Osteoblast (primary cell): ENCODE data around the gene GALC. TPM values are rescaled to one million over a fixed set of nuclear protein-coding genes. Genes with fewer than 3 reads are reported as not detected.

Source experiments
- DNase-seq: peaks from one replicate; pipeline ENCODE4 v3.0.0; 2011; ENCODE audit warnings: low spot score, mixed read lengths; ENCODE audit not compliant: insufficient read length; ENCODE audit errors: missing footprints
- H2AFZ ChIP-seq: 2 replicates; pipeline ENCODE4 v1.6.0; 2011; ENCODE audit warnings: mild to moderate bottlenecking, low read length
- H3K27ac ChIP-seq: 2 replicates; pipeline ENCODE4 v1.5.1; 2011; ENCODE audit warnings: mild to moderate bottlenecking, low read depth, low read length, moderate library complexity
- H3K27me3 ChIP-seq: 2 replicates; pipeline ENCODE4 v1.6.0; 2012; ENCODE audit warnings: mild to moderate bottlenecking, control low read depth, inconsistent platforms, low read length, moderate library complexity; ENCODE audit not compliant: insufficient read depth
- H3K36me3 ChIP-seq: 2 replicates; pipeline ENCODE4 v1.5.1; 2011; ENCODE audit warnings: mild to moderate bottlenecking, low read length, control low read depth, moderate library complexity; ENCODE audit not compliant: insufficient read depth
- H3K4me1 ChIP-seq: 2 replicates; pipeline ENCODE4 v1.5.1; 2011; ENCODE audit warnings: mild to moderate bottlenecking, low read length, control low read depth, moderate library complexity; ENCODE audit not compliant: insufficient read depth
- H3K4me2 ChIP-seq: 2 replicates; pipeline ENCODE4 v1.6.0; 2011; ENCODE audit warnings: mild to moderate bottlenecking, low read length; ENCODE audit not compliant: insufficient read depth
- H3K4me3 ChIP-seq: fragments of 200-600 bp; sonication (generic); 3 replicates; pipeline ENCODE4 v1.5.1; 2012; ENCODE audit warnings: mild to moderate bottlenecking, low read length, inconsistent platforms; ENCODE audit not compliant: insufficient read depth
- H3K79me2 ChIP-seq: 2 replicates; pipeline ENCODE4 v1.6.0; 2012; ENCODE audit warnings: mild to moderate bottlenecking, low read length, control low read depth, inconsistent platforms; ENCODE audit not compliant: insufficient read depth
- H3K9me3 ChIP-seq: 2 replicates; pipeline ENCODE4 v1.5.1; 2011; ENCODE audit warnings: low read depth, low read length, control low read depth
- H4K20me1 ChIP-seq: 2 replicates; pipeline ENCODE4 v1.6.0; 2012; ENCODE audit warnings: mild to moderate bottlenecking, low read length, control low read depth; ENCODE audit not compliant: insufficient read depth
- total RNA-seq: library from RNA; depleted of rRNA; stranded (reverse); fragments of >200 nt; gene quantifications from 2 replicates; pipeline ENCODE4 v1.2.3, GENCODE V29; 2012
- TF ChIP-seq, protein P1 (sequence below): IDR thresholded peaks from 2 replicates; pipeline ENCODE4 v1.5.1; 2011; ENCODE audit warnings: mild to moderate bottlenecking, low read depth, low read length, moderate library complexity; ENCODE audit errors: extremely low read depth

GALC gene
- total RNA-seq, 1 donor: 17.0 TPM

DNA sequence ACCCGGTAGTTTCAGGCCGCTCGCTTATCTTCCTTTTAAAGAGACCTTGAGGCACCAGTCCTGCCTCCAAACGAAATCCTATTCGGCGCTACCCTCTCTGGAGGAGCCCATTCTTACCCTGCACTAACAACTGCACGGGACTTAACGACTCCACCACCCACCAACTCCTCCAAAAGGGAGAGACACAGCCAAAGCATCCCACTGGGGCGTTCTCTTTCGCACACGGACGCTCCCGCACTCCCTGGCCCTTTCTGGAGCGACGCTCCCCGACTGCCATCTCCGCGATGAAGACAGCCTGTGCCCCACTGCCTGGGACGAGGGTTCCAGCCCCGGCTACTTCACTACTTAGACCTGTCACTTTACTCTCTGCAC, 650 bp downstream of the GALC start:
- DNase-seq: no peak
- H3K9me3 ChIP-seq: no peaks in the 10 kb centered on the region
- H2AFZ ChIP-seq: peak overlapping the region; percentile 94
- no peaks in the 10 kb centered on the region for H3K27me3 ChIP-seq
- TF ChIP-seq, protein P1, sequence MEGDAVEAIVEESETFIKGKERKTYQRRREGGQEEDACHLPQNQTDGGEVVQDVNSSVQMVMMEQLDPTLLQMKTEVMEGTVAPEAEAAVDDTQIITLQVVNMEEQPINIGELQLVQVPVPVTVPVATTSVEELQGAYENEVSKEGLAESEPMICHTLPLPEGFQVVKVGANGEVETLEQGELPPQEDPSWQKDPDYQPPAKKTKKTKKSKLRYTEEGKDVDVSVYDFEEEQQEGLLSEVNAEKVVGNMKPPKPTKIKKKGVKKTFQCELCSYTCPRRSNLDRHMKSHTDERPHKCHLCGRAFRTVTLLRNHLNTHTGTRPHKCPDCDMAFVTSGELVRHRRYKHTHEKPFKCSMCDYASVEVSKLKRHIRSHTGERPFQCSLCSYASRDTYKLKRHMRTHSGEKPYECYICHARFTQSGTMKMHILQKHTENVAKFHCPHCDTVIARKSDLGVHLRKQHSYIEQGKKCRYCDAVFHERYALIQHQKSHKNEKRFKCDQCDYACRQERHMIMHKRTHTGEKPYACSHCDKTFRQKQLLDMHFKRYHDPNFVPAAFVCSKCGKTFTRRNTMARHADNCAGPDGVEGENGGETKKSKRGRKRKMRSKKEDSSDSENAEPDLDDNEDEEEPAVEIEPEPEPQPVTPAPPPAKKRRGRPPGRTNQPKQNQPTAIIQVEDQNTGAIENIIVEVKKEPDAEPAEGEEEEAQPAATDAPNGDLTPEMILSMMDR: no peak
- peak overlapping the region; percentile 82 for H3K4me3 ChIP-seq
- H3K79me2 ChIP-seq: no peaks in the 10 kb centered on the region
- no peaks in the 10 kb centered on the region for H3K36me3 ChIP-seq
- H4K20me1 ChIP-seq: no peaks in the 10 kb centered on the region
- peak overlapping the region; percentile 79 for H3K4me2 ChIP-seq
- peaks cover 18% of the 10 kb centered on the region for H3K4me1 ChIP-seq
- H3K27ac ChIP-seq: peak overlapping the region; percentile 84

- TF ChIP-seq, protein P1: no peak
- Histone ChIP-seq H3K9me3 (no peaks in the 10 kb centered on the region), H3K4me3 (no peak overlapping the region), H3K36me3 (no peaks in the 10 kb centered on the region), H2AFZ (peak overlapping the region; percentile 32), H3K79me2 (no peaks in the 10 kb centered on the region), H3K27ac (no peak overlapping the region), H3K27me3 (no peaks in the 10 kb centered on the region), H4K20me1 (no peaks in the 10 kb centered on the region), H3K4me1 (peaks cover 18% of the 10 kb centered on the region), H3K4me2 (no peak overlapping the region)
- DNase-seq: no peak
Measured at GRCh38 chr14:87990682-87991081, 2.3 kb downstream of the GALC start.

GRCh38 chr14:87989956-87990299, 3.1 kb downstream of the GALC start:
- no peak for DNase-seq
- Histone ChIP-seq H3K9me3 (no peaks in the 10 kb centered on the region), H4K20me1 (no peaks in the 10 kb centered on the region), H3K4me3 (no peak overlapping the region), H3K27ac (no peak overlapping the region), H3K27me3 (no peaks in the 10 kb centered on the region), H3K4me1 (peaks cover 13% of the 10 kb centered on the region), H3K36me3 (no peaks in the 10 kb centered on the region), H3K79me2 (no peaks in the 10 kb centered on the region), H3K4me2 (no peak overlapping the region), H2AFZ (no peak overlapping the region)
- TF ChIP-seq, protein P1: no peak

GRCh38 chr14:87989221-87989955, 3.6 kb downstream of the GALC start:
- TF ChIP-seq, protein P1: no peak
- H3K27me3 ChIP-seq: no peaks in the 10 kb centered on the region

More at GRCh38 chr14:87989221-87989955, 3.6 kb downstream of the GALC start:
- Histone ChIP-seq H3K27ac (no peak overlapping the region), H3K4me2 (no peak overlapping the region), H3K9me3 (no peaks in the 10 kb centered on the region), H4K20me1 (no peaks in the 10 kb centered on the region), H2AFZ (no peak overlapping the region), H3K4me1 (peaks cover 13% of the 10 kb centered on the region), H3K4me3 (no peak overlapping the region), H3K36me3 (no peaks in the 10 kb centered on the region), H3K79me2 (no peaks in the 10 kb centered on the region)
- no peak for DNase-seq
